HK-2 (cell line): Measurements from ENCODE around the gene AAMP.

Experiments
- DNase-seq: peaks from one replicate; pipeline ENCODE4 v3.0.0-alpha.2; 2018; ENCODE audit not compliant: unreplicated experiment

The AAMP gene

DNA sequence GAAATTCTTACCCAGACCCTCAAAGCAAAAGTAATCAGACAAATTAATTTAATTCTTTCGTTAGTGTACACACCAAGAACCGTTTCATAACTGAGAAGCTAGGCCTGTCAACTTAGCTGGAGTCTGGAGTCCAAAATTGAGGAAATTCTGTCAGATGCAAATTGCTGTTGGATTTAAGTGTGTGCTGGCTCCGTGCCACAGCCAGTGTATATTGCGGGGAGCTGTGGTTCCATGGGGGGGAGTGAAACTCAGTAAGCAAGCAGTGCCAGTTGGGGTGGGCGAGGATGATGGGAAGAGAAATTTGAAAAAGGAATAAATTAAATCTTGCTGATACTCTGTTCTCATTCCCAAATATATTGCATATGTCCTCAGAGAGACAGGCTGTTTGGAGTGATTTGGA, 48.9 kb downstream of the AAMP start:
- no peak for DNase-seq

DNA sequence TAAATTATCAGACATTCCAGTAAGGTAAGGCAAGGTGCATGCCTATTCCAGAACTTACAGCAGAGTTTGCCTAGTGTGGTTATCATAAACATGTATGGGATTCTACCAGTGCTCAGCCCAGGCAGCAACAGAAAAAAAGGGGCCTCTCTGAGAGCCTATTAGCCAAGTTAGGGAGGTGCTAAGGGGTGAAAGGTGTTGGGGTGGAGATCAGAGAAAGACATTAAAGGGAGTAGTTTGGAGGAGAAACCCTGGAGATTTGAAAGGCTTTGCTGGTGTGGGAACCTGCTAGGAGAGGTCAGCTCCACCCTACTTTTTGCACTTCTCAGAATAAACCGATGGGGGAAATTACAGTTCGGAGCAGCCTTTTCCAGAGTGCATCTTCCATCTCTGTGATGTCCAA, 50.0 kb downstream of the AAMP start:
- no peak for DNase-seq

DNA sequence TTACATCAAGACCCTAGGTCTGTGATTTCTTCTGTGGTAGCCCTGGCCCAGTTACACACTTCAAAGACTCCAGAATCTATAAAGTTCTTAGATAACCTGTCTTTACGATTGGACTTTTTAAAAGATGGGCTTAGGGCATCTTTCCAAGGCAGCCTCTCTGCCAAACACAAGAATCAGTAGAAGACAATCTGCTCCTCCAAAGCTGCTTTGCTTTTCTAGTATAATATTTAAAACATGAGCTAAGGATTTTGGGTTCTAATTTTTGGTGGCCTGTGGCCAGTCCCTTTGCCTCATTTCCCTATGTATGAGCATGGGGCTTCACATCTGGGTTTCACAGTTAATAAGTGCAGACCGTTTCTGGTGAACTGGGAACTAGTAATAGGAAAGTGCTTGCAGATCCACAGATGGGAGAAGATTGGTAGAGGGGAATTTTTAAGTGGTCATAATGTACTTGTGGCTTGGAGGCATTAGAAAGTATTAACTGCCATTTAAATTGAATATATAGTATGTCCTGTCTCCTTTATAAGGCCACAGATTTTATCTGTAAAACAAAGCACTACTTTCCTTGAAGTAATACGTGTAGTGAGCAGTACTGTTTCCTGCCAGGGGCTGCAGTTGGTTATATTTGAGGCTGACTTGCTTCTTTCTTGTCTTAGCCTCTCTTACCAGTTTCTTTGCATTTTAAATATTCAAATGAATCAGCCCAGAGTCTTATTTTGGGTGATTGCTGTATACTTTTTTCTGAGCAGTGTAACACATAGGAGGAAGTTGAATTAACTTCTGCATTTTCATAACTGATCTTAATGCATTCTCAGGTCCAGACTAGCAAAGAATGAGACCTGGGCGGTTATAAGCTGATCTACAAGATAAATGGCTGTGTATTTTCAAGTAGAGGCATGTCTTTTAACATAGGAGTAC, 51.4 kb downstream of the AAMP start:
- no peak for DNase-seq

DNA sequence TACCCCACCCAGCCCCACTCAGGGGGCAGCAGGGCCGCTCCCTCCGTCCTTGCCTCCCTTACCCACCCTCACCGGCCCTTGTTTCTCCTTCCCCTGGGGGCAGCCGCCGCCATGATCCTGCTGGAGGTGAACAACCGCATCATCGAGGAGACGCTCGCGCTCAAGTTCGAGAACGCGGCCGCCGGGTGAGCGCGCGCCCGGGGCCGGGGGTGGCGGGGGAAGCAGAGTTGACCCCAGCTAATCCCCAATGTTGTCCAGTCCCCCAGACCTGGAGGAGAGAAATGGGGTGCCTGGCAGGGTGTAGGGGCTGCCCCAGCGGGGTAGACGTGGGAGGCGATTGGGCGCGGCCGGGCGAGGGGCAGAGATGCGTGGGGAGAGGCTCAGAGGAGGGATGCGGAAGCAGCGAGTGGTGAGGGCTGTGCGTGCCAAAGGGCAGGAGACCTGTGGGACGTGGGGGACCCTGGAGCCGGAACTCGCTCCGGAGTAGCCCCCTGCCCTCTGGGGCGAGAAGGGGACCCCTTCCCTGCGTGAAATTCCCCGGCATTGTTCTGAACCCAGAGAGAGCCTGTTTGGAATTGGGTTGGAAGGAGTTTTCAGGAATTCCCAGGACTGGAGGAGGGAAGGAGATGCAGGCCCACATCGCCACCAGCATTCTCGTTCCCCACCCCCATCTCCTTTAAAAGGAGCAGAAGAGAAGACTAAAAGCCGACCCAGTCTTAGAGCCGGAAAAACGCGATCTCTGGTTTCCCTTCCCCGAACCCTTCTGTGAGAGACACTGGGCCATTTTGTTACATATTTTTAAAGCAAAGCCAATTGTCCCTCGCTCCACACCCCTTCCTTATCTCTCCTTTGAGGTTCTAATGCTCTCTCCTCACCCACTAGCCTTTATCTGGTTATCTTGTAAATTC, 52.3 kb downstream of the AAMP start:
- peak; percentile 65 for DNase-seq

DNA sequence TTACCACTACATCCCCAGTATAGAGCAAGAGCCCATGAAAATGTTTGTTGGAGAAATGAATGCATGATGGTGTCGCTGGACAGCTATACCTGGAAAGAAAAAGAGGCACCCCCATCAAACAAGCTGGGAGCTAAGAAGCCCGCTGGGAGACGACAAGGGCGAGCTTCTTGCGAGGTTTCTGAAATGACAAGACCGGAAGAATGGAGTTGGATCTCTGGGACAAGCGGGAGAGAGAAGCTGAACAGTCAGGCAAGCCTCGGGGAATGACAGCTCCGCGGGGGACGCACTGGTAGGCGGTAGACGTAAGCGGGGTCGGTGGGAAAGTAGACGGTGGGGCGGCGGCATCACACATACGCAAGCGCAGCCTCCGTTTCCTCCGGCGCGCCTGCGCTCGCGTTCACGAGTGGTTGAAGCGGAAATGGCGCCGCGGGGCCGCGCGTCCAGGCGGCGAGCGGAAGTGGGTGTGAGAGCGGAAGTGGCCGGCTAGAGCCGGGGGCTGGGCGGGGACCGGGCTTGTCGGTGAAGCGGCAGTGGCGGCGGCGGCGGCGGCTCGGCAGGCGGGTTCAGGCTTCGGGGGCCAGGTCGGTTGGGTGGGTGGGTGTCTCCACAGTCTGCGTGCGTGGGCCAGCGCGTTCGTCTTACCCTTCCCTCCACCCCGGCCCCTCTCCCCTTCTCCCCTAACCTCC, 53.1 kb downstream of the AAMP start, which contains the start of gene ARPC2:
Gene ARPC2, plus strand, starts transcription at position 516 of the 686 bp plus-strand sequence. CDS start 282 bp downstream, outside the sequence.
- peak; percentile 95 for DNase-seq

DNA sequence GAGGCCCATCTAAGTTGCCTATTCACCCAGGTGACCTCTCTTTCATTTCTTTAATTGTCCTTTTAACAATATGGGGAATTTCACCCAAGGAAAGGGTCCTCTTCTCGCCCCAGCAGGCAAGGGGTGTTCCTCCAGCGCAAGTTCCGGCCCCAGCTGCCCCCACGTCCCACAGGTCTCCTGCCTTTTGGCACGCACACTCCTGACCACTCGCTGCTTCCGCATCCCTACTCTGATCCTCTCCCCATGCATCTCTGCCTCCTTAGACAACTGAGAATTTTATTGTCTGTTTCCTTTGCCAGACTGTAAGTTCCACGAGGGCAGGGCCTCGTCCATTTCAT, 53.6 kb downstream of the AAMP start:
- no peak for DNase-seq
